ENCODE results near the gene RGS4. TPM values are rescaled to one million over a fixed set of nuclear protein-coding genes. Genes with fewer than 3 reads are reported as not detected.

Gene RGS4
- total RNA-seq, 1 experiment from 2014 or later = not detected

DNA sequence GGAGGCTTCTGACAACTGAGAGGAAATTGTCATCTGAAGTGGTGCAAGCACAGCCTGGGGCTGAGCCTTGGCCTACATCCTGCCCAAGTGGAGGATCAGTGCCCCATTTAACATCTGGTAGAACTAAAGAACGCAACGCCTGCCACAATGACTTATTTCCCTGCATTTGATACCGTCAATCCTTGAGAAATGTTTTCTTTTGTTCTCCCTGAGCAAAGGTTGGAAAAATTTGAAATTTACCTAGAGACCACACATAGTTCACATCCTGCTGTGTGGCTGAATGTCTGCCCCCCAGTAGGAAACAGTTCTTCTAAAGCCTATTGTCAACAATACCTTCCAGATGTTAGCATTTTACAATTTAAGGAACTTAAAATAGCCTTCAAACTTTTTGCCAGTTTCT, 5.6 kb upstream of the RGS4 start:
- Histone ChIP-seq H3K27me3 (ENCODE audit: insufficient read depth, low read length) (no peaks in the 10 kb centered on the region), H3K14ac (ENCODE audit: insufficient read depth, low read length) (peak overlapping the region; percentile 47; the same call in 1 of the 2 replicates), H3K18ac (ENCODE audit: insufficient read length, low read depth, low read length) (no peak overlapping the region), H3K79me1 (ENCODE audit: insufficient read depth, low read depth, low read length, poor library complexity, severe bottlenecking) (no peaks in the 10 kb centered on the region), H2BK5ac (ENCODE audit: insufficient read length, low read length) (no peak overlapping the region), H3K79me2 (ENCODE audit: insufficient read depth, low read length) (no peaks in the 10 kb centered on the region), H4K5ac (ENCODE audit: insufficient read length, low read depth, low read length) (no peak overlapping the region), H4K8ac (replicated peaks; ENCODE audit: insufficient read length, low read depth, low read length) (no peak overlapping the region), H2BK15ac (ENCODE audit: low read depth, low read length) (no peak overlapping the region), H3K4me1 (ENCODE audit: insufficient read depth, low read length) (peaks cover 6% of the 10 kb centered on the region; the same call in 1 of the 2 replicates), H4K91ac (ENCODE audit: insufficient read length, low read depth, low read length) (no peak overlapping the region), H2BK12ac (ENCODE audit: insufficient read length, low read depth, low read length) (no peak overlapping the region), H3K4ac (ENCODE audit: low read depth, low read length) (no peak overlapping the region), H3K4me2 (ENCODE audit: insufficient read depth, insufficient read length, low read length) (no peak overlapping the region), H3K23me2 (ENCODE audit: insufficient read length, low read depth, low read length, poor library complexity, severe bottlenecking) (no peaks in the 10 kb centered on the region), H3K9ac (ENCODE audit: extremely low read depth, insufficient read length, low read length) (no peak overlapping the region), H4K20me1 (ENCODE audit: control insufficient read depth, insufficient read depth, insufficient read length) (no peaks in the 10 kb centered on the region), H3K23ac (ENCODE audit: insufficient read length, low read depth, low read length) (no peak overlapping the region), H2AK5ac (ENCODE audit: insufficient read length, low read length) (no peak overlapping the region), H2BK20ac (ENCODE audit: low read depth, low read length, poor library complexity, severe bottlenecking) (no peak overlapping the region), H2AFZ (ENCODE audit: low read length) (no peak overlapping the region), H3K27ac (ENCODE audit: insufficient read length, low read depth, low read length) (no peak overlapping the region), H3K56ac (ENCODE audit: insufficient read length, low read depth, low read length) (no peak overlapping the region), H3T11ph (ENCODE audit: low read length) (no peak overlapping the region), H3K9me3 (ENCODE audit: control insufficient read depth, low read depth, low read length) (no peaks in the 10 kb centered on the region), H2BK120ac (ENCODE audit: low read depth, low read length, poor library complexity, severe bottlenecking) (no peak overlapping the region)
- no peak for DNase-seq
- WGBS (ENCODE audit: extremely low coverage, insufficient read length, low lambda C conversion rate) = no CpG with 5 or more reads among the region's 3 CpGs
- Mint-ChIP-seq H3K36me3 (ENCODE audit: insufficient read depth in 1 of 3, low read depth in 3 of 3) (no peaks in the 10 kb centered on the region), H3K4me1 (peaks cover 15 to 16% of the 10 kb centered on the region in 2 experiments), H3K9me3 (no peaks in the 10 kb centered on the region), H3K4me3 (no peak overlapping the region), H3K27me3 (ENCODE audit: low read depth) (peaks cover 4% of the 10 kb centered on the region), H3K27ac (no peak overlapping the region)
- no peak for TF ChIP-seq CTCF (conservative IDR thresholded peaks at IDR 0.05)
